ENCODE measurements around the gene GNB2.

GRCh38 chr7:100728196-100728595 is 54.7 kb downstream of the GNB2 start:
- TF ChIP-seq CTCF (conservative IDR thresholded peaks at IDR 0.05; ENCODE audit: low read length), result no peak
- no peak for TF ChIP-seq EZH2phosphoT487 (IDR thresholded peaks at IDR 0.05; ENCODE audit: borderline replicate concordance)

Data from Loucy (cell line).